ENCODE measurements around the gene CPA5.
"Not testable (repeated sequence)": the region's sequence is repeated elsewhere in the genome, so short reads cannot be mapped to it uniquely, and the experiment has no call there.

The CPA5 gene

DNA sequence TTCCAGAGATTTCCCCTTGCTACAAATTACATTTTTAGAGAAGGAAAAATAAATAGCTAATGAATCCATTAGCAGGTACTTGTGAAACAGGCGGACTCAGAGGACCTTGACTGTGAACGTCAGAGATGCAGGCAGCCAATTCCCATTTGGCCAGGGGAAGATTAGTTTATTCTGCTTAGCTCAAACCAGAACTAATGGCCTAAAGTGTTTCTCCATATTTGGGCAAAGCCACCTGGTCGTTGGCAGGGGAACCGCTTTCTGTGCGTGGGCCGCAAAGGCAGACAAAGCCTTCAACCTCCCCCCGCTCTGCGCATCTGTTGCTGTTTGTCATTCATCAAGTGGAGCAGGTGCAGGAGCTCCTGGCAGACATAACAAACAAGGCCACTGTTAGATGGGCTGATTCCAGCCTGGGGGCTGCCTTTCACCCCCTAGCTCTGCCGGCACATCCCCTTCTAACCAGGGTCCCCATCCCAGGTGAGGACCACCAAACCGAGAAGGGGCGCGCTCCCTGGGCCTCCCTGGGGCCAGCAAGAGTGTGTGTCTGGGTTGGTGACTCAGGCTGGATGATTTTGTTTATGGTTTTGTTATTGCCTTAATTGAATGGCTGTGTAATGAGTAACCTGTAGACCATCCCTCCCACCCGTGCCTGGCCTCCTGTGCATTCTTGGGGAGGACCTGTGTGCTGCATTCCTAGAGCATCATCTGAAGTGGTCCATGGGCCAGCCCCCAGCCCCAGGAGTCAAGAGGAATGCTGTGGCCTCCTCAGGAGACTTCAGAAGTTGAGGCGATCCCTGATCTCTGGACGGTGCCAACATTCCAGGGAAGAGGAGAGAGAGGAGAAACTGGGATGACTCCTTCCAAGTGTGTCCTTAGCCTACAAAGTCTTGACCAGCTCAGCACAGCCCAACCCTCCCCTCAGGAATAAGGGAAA is 21.2 kb downstream of the CPA5 start:
- DNase-seq (ENCODE audit: low read depth in 1 of 2, low spot score in 1 of 2) = no peak
- no peak for TF ChIP-seq JUND (IDR thresholded peaks at IDR 0.05; ENCODE audit: low read depth)
- in situ Hi-C loops (cut with HindIII; ENCODE audit: low pct_unique_long_range_greater_than_20kb, low sequenced_read_pairs) = no loop called here

DNA sequence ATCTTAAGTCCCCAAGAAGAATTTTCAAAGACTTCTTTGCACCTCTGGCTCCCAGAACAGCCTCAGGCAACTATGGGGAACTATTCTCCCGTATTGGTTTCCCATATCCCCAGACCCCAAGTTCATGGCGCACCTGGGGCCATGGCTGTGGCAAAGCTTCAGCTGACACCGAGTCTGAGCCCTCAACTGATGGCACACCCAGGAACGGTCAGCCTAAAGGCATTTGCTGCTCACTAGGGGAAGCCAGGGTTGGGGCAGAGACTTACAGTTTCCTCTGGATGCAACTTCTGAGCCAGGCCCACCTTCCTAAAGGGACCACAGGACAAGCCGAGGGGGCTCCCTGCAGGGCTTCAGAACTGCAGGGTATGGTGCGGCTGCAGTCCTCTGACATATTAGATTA is 21.9 kb downstream of the CPA5 start:
- no peak for DNase-seq (ENCODE audit: low read depth in 1 of 2, low spot score in 1 of 2)
- no peak for TF ChIP-seq JUND (IDR thresholded peaks at IDR 0.05; ENCODE audit: low read depth)
- in situ Hi-C loops (cut with HindIII; ENCODE audit: low pct_unique_long_range_greater_than_20kb, low sequenced_read_pairs) = no loop called here

DNA sequence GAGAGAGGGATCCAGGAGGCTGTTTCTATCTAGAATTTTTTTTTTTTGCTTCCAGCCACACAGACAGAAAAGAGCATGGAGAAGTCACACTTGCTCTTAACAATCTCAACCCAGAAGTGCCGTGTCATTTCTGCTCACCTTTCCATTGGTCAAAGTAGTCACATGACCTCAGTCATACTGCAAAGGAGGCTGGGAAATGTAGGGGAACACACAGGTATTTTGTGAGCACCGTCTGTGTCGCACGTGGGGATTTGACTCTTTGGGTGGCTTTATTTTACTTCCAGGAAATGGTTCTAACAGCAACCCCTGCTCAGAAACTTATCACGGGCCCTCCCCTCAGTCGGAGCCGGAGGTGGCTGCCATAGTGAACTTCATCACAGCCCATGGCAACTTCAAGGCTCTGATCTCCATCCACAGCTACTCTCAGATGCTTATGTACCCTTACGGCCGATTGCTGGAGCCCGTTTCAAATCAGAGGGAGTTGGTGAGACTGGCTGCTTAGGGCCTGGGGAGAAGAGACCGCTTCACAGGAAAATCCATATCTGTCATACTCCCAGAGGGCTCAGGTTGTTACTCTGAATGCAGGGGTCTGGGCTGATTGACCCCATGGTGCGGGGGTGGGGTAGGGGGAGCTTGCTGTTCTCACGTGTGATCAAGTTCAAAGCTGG is 22.6 kb downstream of the CPA5 start:
- DNase-seq (ENCODE audit: low read depth in 1 of 2, low spot score in 1 of 2) = no peak
- in situ Hi-C loops (cut with HindIII; ENCODE audit: low pct_unique_long_range_greater_than_20kb, low sequenced_read_pairs) = no loop called here
- no peak for TF ChIP-seq JUND (IDR thresholded peaks at IDR 0.05; ENCODE audit: low read depth)

DNA sequence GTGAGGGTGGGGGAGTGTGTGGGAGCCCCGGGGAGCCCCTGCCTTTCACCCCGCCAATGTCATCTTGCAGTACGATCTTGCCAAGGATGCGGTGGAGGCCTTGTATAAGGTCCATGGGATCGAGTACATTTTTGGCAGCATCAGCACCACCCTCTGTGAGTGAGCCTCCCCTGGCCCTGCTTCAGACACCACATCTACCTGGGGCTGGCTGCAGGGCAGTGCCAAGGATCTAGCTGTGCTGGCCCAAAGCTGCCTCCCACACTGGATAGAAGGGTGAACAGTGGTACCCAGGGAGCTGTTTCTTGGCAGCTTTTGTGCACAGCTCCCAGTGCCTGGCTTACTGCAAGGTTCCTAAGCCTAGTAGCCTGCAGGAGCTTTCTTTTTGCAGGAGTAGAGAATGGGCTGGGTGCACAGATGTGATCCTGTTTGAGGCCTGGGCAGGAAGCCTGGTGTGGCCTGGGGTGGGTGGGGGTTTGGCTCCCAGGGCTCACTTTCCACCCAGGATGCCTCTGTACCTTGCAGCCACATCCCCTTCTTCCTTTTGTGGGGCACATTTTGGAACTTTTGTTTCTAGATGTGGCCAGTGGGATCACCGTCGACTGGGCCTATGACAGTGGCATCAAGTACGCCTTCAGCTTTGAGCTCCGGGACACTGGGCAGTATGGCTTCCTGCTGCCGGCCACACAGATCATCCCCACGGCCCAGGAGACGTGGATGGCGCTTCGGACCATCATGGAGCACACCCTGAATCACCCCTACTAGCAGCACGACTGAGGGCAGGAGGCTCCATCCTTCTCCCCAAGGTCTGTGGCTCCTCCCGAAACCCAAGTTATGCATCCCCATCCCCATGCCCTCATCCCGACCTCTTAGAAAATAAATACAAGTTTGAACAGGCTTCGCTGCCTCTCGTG is 23.5 kb downstream of the CPA5 start:
- TF ChIP-seq JUND (IDR thresholded peaks at IDR 0.05; ENCODE audit: low read depth) = no peak
- no peak for DNase-seq (ENCODE audit: low read depth in 1 of 2, low spot score in 1 of 2)
- in situ Hi-C loops (cut with HindIII; ENCODE audit: low pct_unique_long_range_greater_than_20kb, low sequenced_read_pairs) = no loop called here

DNA sequence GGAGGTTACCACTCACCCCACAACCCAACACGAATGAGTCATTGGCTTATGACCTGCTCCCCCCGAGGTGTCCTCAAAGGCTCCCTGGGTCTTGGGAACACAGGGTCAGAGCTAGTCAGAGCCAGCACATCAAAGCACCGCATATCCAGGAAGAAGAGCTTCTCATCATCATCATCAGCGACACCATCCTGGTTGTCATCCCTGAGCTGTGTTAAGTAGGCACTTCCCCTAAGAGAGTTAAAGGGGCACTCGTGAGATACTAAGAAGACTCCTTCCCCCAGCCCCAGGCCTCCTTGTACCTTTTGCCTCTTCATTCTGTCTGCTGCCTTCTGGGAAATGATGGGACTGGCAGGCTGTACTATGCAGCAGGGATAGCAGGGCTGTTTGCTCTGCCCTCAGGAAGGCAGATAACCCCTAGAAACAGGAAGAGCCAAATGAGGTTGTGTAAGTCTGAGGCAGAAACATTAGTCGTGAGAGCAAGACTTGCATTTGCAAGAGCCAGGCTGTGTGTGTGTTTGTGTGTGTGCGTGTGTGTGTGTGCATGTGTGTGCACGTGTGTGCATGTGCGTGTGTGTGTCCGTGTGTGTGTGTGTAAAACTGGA is 24.6 kb downstream of the CPA5 start:
- DNase-seq (ENCODE audit: low read depth in 1 of 2, low spot score in 1 of 2) = no peak
- in situ Hi-C loops (cut with HindIII; ENCODE audit: low pct_unique_long_range_greater_than_20kb, low sequenced_read_pairs) = no loop called here
- TF ChIP-seq JUND (IDR thresholded peaks at IDR 0.05; ENCODE audit: low read depth) = no peak

DNA sequence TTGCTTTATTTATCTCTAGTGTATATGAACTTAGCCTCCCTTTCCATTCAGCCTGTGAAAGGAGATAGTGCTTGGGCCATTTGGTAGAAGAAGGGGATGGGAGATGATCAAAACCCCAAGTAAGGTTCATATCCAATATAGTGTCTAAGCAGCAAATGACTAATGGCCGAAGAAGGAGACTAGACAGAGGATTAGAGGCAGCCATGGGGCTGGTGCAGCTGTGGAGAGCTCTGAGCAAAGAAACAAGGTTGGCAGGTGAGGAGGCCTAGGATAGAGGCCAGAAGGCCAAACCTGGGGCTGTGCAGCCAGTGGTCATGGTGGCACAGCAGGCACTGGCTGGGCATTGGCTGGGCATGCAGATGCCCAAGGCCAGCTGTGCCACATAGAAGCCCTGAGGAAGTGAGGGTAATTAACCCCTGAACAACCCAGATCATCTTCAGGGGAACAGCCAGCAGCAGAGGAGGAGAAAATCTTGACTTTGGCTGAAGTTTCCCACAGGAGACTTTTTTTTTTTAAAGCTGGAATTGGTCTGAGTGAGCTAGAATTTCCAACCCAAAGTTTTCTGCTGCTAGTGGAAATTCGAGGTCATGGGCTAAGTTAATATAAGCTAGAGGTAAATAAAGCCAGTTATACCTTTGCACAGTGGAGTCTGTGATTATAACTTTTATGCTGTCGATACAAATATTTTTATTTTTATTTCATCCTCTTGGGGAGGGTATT is 25.4 kb downstream of the CPA5 start:
- in situ Hi-C loops (cut with HindIII; ENCODE audit: low pct_unique_long_range_greater_than_20kb, low sequenced_read_pairs) = no loop called here
- no peak for TF ChIP-seq JUND (IDR thresholded peaks at IDR 0.05; ENCODE audit: low read depth)
- no peak for DNase-seq (ENCODE audit: low read depth in 1 of 2, low spot score in 1 of 2)

DNA sequence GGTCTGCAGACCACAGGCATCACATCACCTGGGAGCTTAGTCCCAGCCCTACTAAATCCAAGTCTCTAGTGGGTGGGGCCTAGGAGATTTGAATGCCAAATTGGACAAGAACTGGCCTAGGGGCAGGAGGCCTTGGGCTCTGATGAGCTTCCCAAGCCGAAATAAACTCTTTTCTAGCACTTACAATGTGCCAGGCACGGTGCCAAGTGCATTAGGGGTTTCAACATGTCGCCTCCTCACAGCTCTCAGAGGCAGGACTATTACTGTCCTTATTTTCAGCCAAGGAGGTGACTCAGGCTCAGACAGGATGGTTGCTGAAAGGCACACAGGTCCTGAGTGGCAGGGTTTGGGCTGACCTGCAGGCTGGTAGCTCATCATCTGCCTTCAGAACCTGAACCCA is 26.4 kb downstream of the CPA5 start:
- TF ChIP-seq JUND (IDR thresholded peaks at IDR 0.05; ENCODE audit: low read depth) = no peak
- DNase-seq (ENCODE audit: low read depth in 1 of 2, low spot score in 1 of 2) = no peak
- in situ Hi-C loops (cut with HindIII; ENCODE audit: low pct_unique_long_range_greater_than_20kb, low sequenced_read_pairs) = no loop called here

DNA sequence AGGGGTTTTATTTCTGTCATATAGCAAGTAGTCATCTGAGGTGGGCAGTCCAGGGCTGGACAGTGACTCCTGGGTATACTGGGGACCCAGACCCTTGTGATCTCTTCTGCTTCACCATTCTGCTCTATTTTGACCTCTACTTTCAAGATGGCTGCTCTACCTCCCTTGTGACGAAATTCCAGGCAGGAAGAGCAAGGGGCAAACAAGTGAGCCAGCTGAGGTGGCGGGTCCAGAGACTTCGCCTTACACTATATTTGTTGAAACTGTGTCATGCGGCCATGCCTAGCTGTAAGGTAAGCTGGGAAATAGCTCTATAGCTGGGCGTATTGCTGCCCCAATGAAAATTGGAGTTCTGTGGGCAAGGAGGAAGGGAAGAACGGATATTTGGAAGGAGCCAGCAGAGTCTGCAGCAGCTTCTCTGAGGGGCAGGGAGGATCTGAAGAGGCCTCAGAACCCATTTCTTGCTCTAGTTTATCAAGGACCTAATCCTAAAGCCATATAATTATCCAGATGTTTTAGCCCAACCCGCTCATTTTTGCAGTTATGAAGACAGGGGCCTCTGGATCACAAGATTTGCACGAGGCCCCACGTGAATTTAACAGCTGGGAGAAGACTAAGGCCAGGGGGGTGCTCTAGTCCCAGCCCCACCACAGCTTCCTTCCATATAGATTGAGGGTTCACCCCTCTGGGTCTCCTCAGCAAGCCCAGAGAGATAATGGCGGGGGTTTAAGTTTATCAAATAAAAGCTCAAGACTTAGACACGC is 28.0 kb downstream of the CPA5 start:
- DNase-seq (ENCODE audit: low read depth in 1 of 2, low spot score in 1 of 2) = no peak
- in situ Hi-C loops (cut with HindIII; ENCODE audit: low pct_unique_long_range_greater_than_20kb, low sequenced_read_pairs) = no loop called here
- no peak for TF ChIP-seq JUND (IDR thresholded peaks at IDR 0.05; ENCODE audit: low read depth)

DNA sequence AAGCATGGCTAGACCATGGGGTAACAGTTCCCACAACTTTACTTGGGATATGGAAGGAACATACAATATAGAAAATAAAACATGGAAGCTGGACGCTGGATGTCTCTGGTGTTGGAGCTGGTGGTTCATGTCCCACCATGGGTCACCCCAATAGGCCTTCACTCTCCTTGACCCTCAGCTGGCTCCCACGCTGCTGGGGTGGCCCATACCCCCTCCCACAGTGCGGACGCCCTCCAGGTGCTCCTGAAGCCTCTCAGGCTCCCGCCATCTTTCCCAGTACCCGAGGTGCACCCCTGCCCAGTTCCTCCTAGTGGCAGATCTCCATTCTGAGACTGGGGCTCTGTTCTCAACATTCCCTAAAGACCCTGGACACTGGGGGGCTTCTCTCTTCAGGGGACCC is 29.9 kb downstream of the CPA5 start:
- DNase-seq (ENCODE audit: low read depth in 1 of 2, low spot score in 1 of 2) = no peak
- in situ Hi-C loops (cut with HindIII; ENCODE audit: low pct_unique_long_range_greater_than_20kb, low sequenced_read_pairs) = no loop called here
- no peak for TF ChIP-seq JUND (IDR thresholded peaks at IDR 0.05; ENCODE audit: low read depth)

DNA sequence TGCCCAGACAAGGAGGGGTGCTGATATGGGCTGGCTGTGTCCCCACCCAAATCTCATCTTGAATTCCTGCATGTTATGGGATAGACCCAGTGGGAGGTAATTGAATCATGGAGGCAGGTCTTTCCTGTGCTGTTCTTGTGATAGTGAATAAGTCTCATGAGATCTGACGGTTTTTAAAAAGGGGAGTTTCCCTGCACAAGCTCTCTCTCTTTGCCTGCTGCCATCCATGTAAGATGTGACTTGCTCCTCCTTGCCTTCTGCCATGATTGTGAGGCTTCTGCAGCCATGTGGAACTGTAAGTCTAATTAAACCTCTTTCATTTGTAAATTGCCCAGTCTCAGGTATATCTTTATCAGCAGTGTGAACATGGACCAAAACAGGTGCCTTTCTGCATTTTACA is 31.8 kb downstream of the CPA5 start:
- DNase-seq (ENCODE audit: low read depth in 1 of 2, low spot score in 1 of 2); in situ Hi-C loops (cut with HindIII; ENCODE audit: low pct_unique_long_range_greater_than_20kb, low sequenced_read_pairs): not testable (repeated sequence)

DNA sequence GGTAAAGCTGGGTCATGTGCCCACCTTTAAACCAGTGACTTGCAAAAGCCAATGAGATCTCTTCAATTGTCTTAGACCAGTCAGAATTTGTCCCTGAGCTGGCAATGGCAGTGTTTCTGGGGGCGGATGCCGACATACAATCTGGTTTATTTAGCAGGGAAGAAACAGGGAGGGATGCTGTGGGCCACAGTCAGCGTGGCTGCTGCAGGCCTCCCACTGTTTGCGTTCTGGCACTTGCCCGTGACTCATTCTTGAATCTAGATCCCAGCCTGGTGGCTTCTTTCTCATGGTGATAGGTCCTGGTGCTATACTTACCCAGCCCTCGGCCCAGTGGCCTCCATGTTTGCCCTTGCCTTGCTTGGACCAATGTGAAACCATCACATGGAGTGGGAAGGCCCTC is 32.6 kb downstream of the CPA5 start:
- no peak for TF ChIP-seq JUND (IDR thresholded peaks at IDR 0.05; ENCODE audit: low read depth)
- no peak for DNase-seq (ENCODE audit: low read depth in 1 of 2, low spot score in 1 of 2)
- in situ Hi-C loops (cut with HindIII; ENCODE audit: low pct_unique_long_range_greater_than_20kb, low sequenced_read_pairs) = no loop called here
